OCI-LY1 (cell line): ENCODE measurements around the gene HILPDA.

Source experiments
- H2AFZ ChIP-seq: fragments of 200-600 bp; sonication (generic), shearing (Covaris generic); 2 replicates; pipeline ENCODE4 v1.6.0; 2014; ENCODE audit warnings: antibody characterized with exemption, mild to moderate bottlenecking, low read length
- H3F3A ChIP-seq: fragments of 200-600 bp; sonication (generic), shearing (Covaris generic); 2 replicates; pipeline ENCODE4 v1.6.0; 2014; ENCODE audit warnings: mild to moderate bottlenecking, antibody characterized with exemption, low read length, moderate library complexity; ENCODE audit not compliant: insufficient read depth
- H3K27ac ChIP-seq: fragments of 200-600 bp; sonication (generic); 2 replicates; pipeline ENCODE4 v1.5.1; 2014; ENCODE audit warnings: low read length, mixed run types, mild to moderate bottlenecking, low read depth; ENCODE audit not compliant: poor library complexity, severe bottlenecking
- H3K27me3 ChIP-seq: fragments of 200-600 bp; sonication (generic); 2 replicates; pipeline ENCODE4 v1.6.0; 2014; ENCODE audit warnings: antibody characterized with exemption, mild to moderate bottlenecking, low read length, moderate library complexity; ENCODE audit not compliant: insufficient read depth
- H3K36me3 ChIP-seq: fragments of 200-600 bp; sonication (generic); 2 replicates; pipeline ENCODE4 v1.6.1; 2014; ENCODE audit warnings: mild to moderate bottlenecking, antibody characterized with exemption, low read length, moderate library complexity, mixed read lengths; ENCODE audit not compliant: insufficient read depth
- H3K4me1 ChIP-seq: fragments of 200-600 bp; sonication (generic); 2 replicates; pipeline ENCODE4 v1.5.1; 2014; ENCODE audit warnings: mild to moderate bottlenecking, low read length, moderate library complexity; ENCODE audit not compliant: insufficient read depth, severe bottlenecking
- H3K4me2 ChIP-seq: fragments of 200-600 bp; sonication (generic), shearing (Covaris generic); 2 replicates; pipeline ENCODE4 v1.6.1; 2014; ENCODE audit warnings: low read length
- H3K4me3 ChIP-seq: fragments of 200-600 bp; sonication (generic); 2 replicates; pipeline ENCODE4 v1.5.1; 2014; ENCODE audit warnings: low read length, low read depth, mild to moderate bottlenecking, mixed read lengths; ENCODE audit not compliant: poor library complexity, severe bottlenecking
- H3K79me2 ChIP-seq: fragments of 200-600 bp; shearing (Covaris generic); 2 replicates; pipeline ENCODE4 v1.6.1; 2016; ENCODE audit warnings: mixed run types, low read length, mixed read lengths; ENCODE audit not compliant: insufficient read depth
- H3K9ac ChIP-seq: fragments of 200-600 bp; sonication (generic), shearing (Covaris generic); 2 replicates; pipeline ENCODE4 v1.6.1; 2014; ENCODE audit warnings: mild to moderate bottlenecking, low read length, mixed read lengths
- H3K9me2 ChIP-seq: fragments of 200-600 bp; sonication (generic), shearing (Covaris generic); 2 replicates; pipeline ENCODE4 v1.6.1; 2014; ENCODE audit warnings: low read depth, mild to moderate bottlenecking, low read length, mixed read lengths
- H3K9me3 ChIP-seq: fragments of 200-600 bp; shearing (Covaris generic); 2 replicates; pipeline ENCODE4 v1.6.1; 2014; ENCODE audit warnings: low read length, mixed read lengths
- H4K20me1 ChIP-seq: fragments of 200-600 bp; sonication (generic), shearing (Covaris generic); 2 replicates; pipeline ENCODE4 v1.6.0; 2016; ENCODE audit warnings: mild to moderate bottlenecking, low read length; ENCODE audit not compliant: insufficient read depth
- CTCF ChIP-seq: fragments of 200-600 bp; sonication (generic), shearing (Covaris generic); IDR thresholded peaks from 2 replicates; pipeline ENCODE4 v1.5.1; 2017; ENCODE audit warnings: mild to moderate bottlenecking, antibody characterized with exemption, low read length, moderate library complexity, mixed read lengths
- EZH2 ChIP-seq: fragments of 200-600 bp; sonication (generic), shearing (Covaris generic); IDR thresholded peaks from 2 replicates; pipeline ENCODE4 v1.8.0; 2017; ENCODE audit warnings: borderline replicate concordance, mixed run types, mild to moderate bottlenecking, antibody characterized with exemption, low read length, moderate library complexity, mixed read lengths

HILPDA gene

GRCh38 chr7:128442356-128442755, 13.3 kb upstream of the HILPDA start:
- no peak overlapping the region for H2AFZ ChIP-seq
- H3K27me3 ChIP-seq = no peaks in the 10 kb centered on the region; the same call in 1 of the 2 replicates
- H4K20me1 ChIP-seq = no peaks in the 10 kb centered on the region
- H3K9ac ChIP-seq = no peak overlapping the region
- TF ChIP-seq EZH2 = no peak
- no peak for TF ChIP-seq CTCF
- no peak overlapping the region for H3K27ac ChIP-seq
- H3K9me2 ChIP-seq = no peaks in the 10 kb centered on the region
- no peaks in the 10 kb centered on the region for H3K79me2 ChIP-seq
- no peaks in the 10 kb centered on the region for H3F3A ChIP-seq
- no peak overlapping the region for H3K4me3 ChIP-seq
- H3K9me3 ChIP-seq = no peaks in the 10 kb centered on the region; the same call in 1 of the 2 replicates
- H3K36me3 ChIP-seq = no peaks in the 10 kb centered on the region; the same call in 1 of the 2 replicates
- H3K4me1 ChIP-seq = peaks cover 18% of the 10 kb centered on the region
- no peak overlapping the region for H3K4me2 ChIP-seq

GRCh38 chr7:128443831-128444600, 11.7 kb upstream of the HILPDA start:
- Histone ChIP-seq H3K4me3 (no peak overlapping the region), H3K4me2 (no peak overlapping the region), H3K9me3 (no peaks in the 10 kb centered on the region), H3K4me1 (peaks cover 13% of the 10 kb centered on the region), H3K27ac (no peak overlapping the region), H3K36me3 (no peaks in the 10 kb centered on the region), H4K20me1 (no peaks in the 10 kb centered on the region), H3K79me2 (no peaks in the 10 kb centered on the region), H3K27me3 (no peaks in the 10 kb centered on the region), H3K9ac (no peak overlapping the region), H2AFZ (no peak overlapping the region), H3K9me2 (no peaks in the 10 kb centered on the region), H3F3A (no peaks in the 10 kb centered on the region)
- TF ChIP-seq EZH2 (no peak), CTCF (no peak)

GRCh38 chr7:128446306-128446705, 9.4 kb upstream of the HILPDA start:
- Histone ChIP-seq H3K9me3 (no peaks in the 10 kb centered on the region), H2AFZ (no peak overlapping the region), H3K9ac (no peak overlapping the region), H3K4me2 (no peak overlapping the region), H3K36me3 (no peaks in the 10 kb centered on the region), H3K4me3 (no peak overlapping the region), H3K9me2 (no peaks in the 10 kb centered on the region), H3K27me3 (no peaks in the 10 kb centered on the region; the same call in 1 of the 2 replicates), H3K79me2 (no peaks in the 10 kb centered on the region), H3K27ac (no peak overlapping the region), H3F3A (no peaks in the 10 kb centered on the region), H4K20me1 (no peaks in the 10 kb centered on the region), H3K4me1 (peaks cover 13% of the 10 kb centered on the region)
- no peak for TF ChIP-seq CTCF
- no peak for TF ChIP-seq EZH2
